Activated CD4-positive, alpha-beta T cell treated with anti-CD3 and anti-CD28 coated beads, Interleukin-2, amount 10 ng/mL, durations not matched to agents 24 days and 14 days (primary cell): Measurements from ENCODE around the gene RNF166. TPM values are rescaled to one million over a fixed set of nuclear protein-coding genes. Genes with fewer than 3 reads are reported as not detected.

Source experiments
- DNase-seq: peaks from one replicate; pipeline ENCODE4 v3.0.0; 2022
- H3K27ac Mint-ChIP-seq: one replicate; pipeline ENCODE4 v1.8.0; 2022; ENCODE audit warnings: mild to moderate bottlenecking, mixed read lengths
- H3K27me3 Mint-ChIP-seq: one replicate; pipeline ENCODE4 v1.8.0; 2022; ENCODE audit warnings: mixed read lengths
- H3K36me3 Mint-ChIP-seq: one replicate; pipeline ENCODE4 v1.8.0; 2022; ENCODE audit warnings: low read depth, mild to moderate bottlenecking, mixed read lengths
- H3K4me1 Mint-ChIP-seq: one replicate; pipeline ENCODE4 v1.8.0; 2021; ENCODE audit warnings: mixed read lengths
- H3K4me3 Mint-ChIP-seq: one replicate; pipeline ENCODE4 v1.8.0; 2022; ENCODE audit warnings: mild to moderate bottlenecking, moderate library complexity, mixed read lengths
- H3K9me3 Mint-ChIP-seq: one replicate; pipeline ENCODE4 v1.8.0; 2021; ENCODE audit warnings: mixed read lengths
- intact Hi-C: fragments of 100-400 bp; cut with micrococcal nuclease; formaldehyde crosslinking; loops from one replicate; pipeline ENCODE4 v1.15.1; 2023
- total RNA-seq: library from RNA; stranded (reverse); gene quantifications from 2 replicates; pipeline ENCODE4 v1.2.3, GENCODE V29; 2022

RNF166 gene
- total RNA-seq, 1 donor from 2014 or later: 47.3 TPM

DNA sequence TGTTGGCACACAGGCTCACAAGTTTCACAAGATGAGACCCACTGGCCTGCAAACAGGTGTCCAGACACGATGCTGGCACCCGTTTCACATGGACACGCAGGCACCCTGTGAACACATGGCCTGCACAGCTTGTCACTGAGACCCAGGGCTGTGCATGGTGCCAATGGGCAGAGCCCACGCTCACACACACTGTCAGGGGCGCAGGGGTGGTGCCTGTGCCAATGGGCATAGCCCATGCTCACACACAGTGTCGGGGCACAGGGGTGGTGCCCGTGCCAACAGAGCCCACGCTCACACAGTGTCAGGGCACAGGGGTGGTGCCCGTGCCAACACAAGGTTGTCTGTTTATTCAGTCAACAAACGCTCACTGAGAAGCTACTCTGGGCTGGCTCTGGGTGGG is 29.4 kb upstream of the RNF166 start:
- Mint-ChIP-seq H3K27me3 (no peaks in the 10 kb centered on the region), H3K4me3 (no peak overlapping the region), H3K4me1 (peaks cover 3% of the 10 kb centered on the region), H3K36me3 (peaks cover 25% of the 10 kb centered on the region), H3K9me3 (no peaks in the 10 kb centered on the region), H3K27ac (no peak overlapping the region)
- no peak for DNase-seq
- intact Hi-C loops: no loop called here

DNA sequence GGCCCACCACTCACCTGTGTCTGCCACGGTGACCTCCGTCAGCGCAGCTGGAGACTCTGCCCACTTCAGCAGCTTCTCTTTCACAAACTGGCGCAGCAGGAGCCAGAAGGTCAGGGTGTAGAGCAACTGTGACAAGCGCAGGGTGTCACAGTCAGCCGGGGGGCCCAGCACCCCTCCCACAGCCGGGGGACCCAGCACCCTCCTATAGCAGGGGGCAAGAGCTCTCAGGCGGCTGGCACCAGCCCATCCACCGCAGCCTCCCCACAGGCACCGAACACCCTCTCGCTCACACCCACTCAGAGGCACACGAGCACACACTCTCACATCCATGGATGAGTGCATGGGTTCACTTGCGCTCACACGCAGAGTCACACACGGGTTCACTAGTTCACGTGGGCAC is 28.9 kb upstream of the RNF166 start:
- Mint-ChIP-seq H3K4me3 (no peak overlapping the region), H3K27ac (no peak overlapping the region), H3K27me3 (no peaks in the 10 kb centered on the region), H3K4me1 (peaks cover 3% of the 10 kb centered on the region), H3K9me3 (no peaks in the 10 kb centered on the region), H3K36me3 (peaks cover 28% of the 10 kb centered on the region)
- DNase-seq: no peak
- intact Hi-C loops: no loop called here

DNA sequence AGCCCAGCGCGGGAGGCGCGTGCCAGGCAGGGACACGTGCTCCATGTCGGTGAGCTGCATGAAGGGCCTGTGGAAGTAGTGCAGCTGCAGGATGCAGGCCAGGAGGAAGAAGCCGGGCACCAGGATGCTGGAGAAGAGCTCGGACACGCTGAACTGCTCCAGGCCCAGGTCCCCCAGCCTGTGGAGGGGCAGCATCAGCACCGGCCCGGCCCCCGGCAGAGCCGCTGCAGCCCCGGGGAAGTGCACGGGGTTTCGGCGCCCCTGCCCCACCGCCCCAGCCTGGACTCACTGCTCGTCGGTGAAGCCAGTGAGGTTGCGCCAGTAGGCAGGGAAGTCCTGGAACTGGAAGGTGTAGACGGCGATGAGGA is 28.1 kb upstream of the RNF166 start:
- Mint-ChIP-seq H3K4me1 (peaks cover 3% of the 10 kb centered on the region), H3K27ac (no peak overlapping the region), H3K36me3 (peaks cover 32% of the 10 kb centered on the region), H3K9me3 (no peaks in the 10 kb centered on the region), H3K4me3 (no peak overlapping the region), H3K27me3 (no peaks in the 10 kb centered on the region)
- intact Hi-C loops: no loop called here
- no peak for DNase-seq

DNA sequence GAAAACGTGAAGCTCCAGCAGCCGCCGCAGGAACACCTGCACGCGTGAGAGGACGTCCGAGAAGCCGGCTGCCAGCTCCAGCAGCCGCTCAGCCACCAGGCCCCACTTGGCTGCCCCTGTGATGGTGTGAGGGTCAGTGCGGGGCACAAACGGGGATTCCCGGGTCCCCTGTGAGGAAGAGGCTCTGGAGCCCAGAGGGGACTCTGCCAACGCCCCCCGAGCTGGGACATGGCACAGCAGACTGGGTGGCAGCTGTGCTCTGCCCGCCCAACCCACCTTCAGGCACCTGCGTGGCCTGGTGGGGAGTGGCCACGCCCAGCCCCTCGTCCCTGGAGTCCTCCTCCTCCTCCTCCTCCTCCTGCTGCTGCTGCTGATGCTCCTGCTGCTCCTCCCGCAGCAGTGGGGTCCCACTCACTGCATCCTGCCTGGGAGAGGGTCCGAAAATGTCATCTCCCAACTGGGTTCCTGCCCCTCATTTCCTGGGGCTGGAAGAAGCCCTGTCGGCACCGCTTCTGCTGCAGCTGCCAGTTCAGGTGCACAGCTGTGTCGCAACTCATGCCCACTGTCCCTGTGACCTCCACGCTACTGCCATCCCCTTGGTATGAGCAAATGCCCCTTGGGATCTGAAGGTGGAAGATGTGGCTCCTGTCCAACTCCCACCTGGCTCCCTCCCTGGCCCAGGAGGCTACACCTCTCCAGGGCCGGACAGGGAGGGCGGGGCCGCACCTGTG is 27.6 kb upstream of the RNF166 start:
- intact Hi-C loops: no loop called here
- Mint-ChIP-seq H3K27me3 (no peaks in the 10 kb centered on the region), H3K9me3 (no peaks in the 10 kb centered on the region), H3K4me1 (peaks cover 3% of the 10 kb centered on the region), H3K36me3 (peaks cover 31% of the 10 kb centered on the region), H3K4me3 (no peak overlapping the region), H3K27ac (no peak overlapping the region)
- no peak for DNase-seq

DNA sequence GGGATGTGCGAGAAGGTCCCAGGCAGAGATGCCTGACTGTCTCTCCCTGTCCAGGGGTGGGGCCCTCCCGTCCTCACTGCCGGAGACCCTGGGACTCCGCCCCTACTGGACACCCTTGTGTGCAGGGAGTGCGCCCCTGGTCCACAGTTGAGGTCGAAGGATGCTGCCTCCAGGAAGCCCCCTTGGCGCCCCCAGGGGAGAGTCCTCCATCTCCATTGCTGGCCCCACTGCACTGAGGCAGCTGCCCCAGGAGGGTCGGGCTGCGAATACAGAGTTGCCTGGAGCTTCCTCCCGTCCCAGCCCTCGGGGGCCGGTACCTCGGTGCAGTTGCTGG is 26.7 kb upstream of the RNF166 start:
- Mint-ChIP-seq H3K36me3 (peaks cover 31% of the 10 kb centered on the region), H3K4me3 (no peak overlapping the region), H3K27me3 (no peaks in the 10 kb centered on the region), H3K4me1 (peaks cover 3% of the 10 kb centered on the region), H3K9me3 (no peaks in the 10 kb centered on the region), H3K27ac (no peak overlapping the region)
- no peak for DNase-seq
- intact Hi-C loops: no loop called here

DNA sequence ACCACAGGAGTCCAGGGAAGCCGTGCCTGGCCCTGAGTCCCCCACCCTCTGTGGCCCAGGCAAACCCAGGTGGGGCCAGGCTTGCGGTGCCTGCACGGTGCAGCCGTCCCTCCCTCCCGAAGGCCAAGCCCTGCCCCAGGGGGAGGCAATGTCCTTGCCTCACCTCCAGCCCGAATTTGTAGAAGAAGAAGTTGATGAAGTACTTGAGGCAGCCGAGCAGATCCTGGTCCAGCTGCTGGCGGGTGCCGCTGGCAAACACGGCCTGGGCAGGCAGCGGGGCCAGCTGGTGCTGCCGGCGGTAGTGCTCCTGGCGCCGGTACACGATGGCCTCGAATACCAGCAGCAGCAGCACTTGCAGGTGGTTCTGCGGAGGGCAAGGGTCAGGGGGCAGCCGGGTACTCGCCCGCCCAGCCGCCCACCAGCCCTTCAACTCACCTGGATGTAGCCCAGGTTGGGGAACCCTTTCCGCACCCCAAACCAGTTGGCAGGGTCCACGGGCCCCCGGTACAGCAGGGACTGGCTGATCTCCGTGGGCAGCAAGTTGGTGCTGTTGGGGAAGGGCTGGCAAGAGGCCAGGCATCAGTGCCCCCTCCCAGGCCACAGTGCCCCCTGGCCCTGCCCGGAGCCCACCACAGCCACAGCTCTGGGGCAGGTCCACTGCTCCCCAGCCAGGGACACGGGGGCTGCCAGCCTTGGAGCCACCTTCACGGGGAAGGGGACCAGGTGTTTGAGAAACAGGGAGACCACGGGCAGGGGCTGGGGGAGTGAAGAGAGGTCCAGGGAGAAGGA is 26.2 kb upstream of the RNF166 start:
- Mint-ChIP-seq H3K4me1 (peaks cover 3% of the 10 kb centered on the region), H3K36me3 (peaks cover 32% of the 10 kb centered on the region), H3K4me3 (no peak overlapping the region), H3K27ac (no peak overlapping the region), H3K9me3 (no peaks in the 10 kb centered on the region), H3K27me3 (no peaks in the 10 kb centered on the region)
- no peak for DNase-seq
- intact Hi-C loops: no loop called here

DNA sequence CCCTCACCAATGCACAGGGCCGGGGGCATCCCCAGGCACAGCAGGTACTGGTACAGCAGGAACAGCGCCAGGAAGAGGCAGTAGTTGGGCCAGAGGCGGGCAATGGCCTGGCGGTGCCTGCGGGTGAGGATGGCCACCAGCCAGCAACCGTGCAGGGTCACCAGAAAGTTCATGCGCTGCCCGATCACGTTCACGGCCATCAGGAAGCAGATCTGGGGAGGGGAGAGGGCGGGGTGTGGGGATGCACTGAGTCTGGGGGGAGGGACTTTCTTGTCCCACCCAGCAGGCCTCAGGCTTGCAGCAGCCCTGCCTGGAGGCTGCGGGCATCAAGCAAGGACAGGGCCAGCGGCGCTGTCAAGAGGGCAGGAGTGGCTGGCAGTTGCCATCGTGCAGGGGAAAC is 25.5 kb upstream of the RNF166 start:
- H3K9me3 Mint-ChIP-seq: no peaks in the 10 kb centered on the region
- H3K4me3 Mint-ChIP-seq: no peak overlapping the region
- no peak overlapping the region for H3K27ac Mint-ChIP-seq
- peaks cover 3% of the 10 kb centered on the region for H3K4me1 Mint-ChIP-seq
- intact Hi-C loops: no loop called here
- no peaks in the 10 kb centered on the region for H3K27me3 Mint-ChIP-seq
- H3K36me3 Mint-ChIP-seq: peaks cover 32% of the 10 kb centered on the region
- DNase-seq: no peak

DNA sequence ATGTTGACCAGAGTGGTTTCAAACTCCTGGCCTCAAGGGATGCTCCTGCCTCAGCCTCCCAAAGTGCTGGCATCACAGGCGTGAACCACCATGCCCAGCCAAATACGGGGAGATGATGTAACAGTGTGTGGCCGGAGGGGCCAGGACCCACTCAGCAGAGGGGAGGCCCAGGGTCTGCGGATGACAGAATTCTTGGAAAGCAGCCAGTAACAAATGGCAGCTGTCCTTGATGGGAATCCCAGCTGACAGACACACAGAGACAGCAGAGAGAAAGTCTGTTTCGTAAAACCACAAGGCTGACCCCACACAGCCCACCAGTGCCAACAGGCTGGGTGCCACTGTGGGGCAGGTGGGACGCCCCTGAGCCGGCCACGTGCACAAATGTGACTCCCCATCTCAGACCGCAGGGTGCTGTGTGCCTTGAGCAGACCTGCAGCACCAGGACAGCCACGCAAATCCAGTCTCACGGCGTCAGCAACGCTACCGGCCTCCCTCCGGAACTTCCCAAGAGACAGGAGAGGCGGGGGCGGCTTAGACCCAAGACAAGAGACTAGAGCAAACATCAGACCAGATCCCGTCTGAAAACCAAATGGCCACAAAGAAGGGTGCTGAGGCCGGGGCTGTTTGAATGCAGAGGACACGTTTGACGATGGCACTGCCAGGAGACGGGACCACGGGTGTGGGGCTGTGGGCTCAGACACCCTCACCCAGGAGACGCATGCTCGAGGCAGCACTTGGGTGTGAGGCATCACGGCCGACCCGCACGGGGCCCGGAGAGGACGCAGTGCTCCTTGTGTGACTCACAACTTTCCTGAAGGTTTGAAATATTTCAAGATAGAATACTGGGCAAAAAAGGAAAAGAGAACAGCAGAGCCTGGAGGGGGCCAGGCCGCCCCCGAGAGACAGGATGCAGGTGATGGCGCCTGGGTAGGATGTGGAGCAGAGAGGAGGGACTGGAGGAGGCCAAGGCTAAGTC is 24.7 kb upstream of the RNF166 start:
- intact Hi-C loops: no loop called here
- Mint-ChIP-seq H3K9me3 (no peaks in the 10 kb centered on the region), H3K4me1 (peaks cover 3% of the 10 kb centered on the region), H3K27ac (no peak overlapping the region), H3K4me3 (no peak overlapping the region), H3K27me3 (no peaks in the 10 kb centered on the region), H3K36me3 (peaks cover 36% of the 10 kb centered on the region)
- no peak for DNase-seq

DNA sequence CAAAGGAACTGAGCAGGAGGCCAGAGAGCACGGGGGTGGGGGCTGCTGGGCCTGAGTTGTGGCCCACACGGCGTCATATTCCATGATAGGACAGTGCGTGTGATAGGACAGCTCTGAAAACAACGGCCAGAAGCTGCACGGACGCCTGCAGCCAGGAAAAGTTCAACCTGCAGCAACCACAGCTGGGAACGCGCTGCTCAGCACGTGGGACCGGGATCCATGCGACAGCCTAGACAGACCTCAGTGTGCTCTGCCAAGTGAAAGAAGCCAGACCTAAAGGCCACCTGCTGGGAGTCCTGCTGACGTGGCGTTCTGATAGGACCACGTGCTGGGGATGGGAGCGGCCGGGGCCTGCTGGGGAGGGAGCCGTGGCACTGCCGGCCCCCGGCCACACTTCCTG is 21.7 kb upstream of the RNF166 start:
- peaks cover 42% of the 10 kb centered on the region for H3K36me3 Mint-ChIP-seq
- no peak overlapping the region for H3K4me3 Mint-ChIP-seq
- intact Hi-C loops: no loop called here
- H3K27ac Mint-ChIP-seq: no peak overlapping the region
- DNase-seq: no peak
- no peaks in the 10 kb centered on the region for H3K9me3 Mint-ChIP-seq
- peaks cover 3% of the 10 kb centered on the region for H3K4me1 Mint-ChIP-seq
- H3K27me3 Mint-ChIP-seq: no peaks in the 10 kb centered on the region

DNA sequence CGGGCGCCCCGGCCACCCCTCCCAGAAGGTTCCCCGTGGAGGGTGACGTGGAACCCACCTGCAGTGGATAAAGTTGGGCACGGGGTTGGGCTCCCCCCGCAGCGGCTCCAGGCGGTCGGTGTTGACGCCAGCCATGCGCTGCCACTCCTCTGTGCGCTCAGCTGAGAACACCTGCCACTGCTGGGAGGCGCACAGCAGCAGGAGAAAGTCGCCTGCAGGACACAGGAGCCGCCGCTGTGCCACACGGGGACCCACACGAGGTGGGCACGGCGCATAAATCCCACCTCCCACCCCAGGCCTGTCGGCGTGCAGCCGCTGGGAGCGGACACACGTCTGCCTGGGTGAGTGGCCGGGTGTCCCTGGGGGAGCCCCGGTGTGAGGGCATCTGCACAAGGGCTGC is 20.8 kb upstream of the RNF166 start:
- peaks cover 41% of the 10 kb centered on the region for H3K36me3 Mint-ChIP-seq
- no peak for DNase-seq
- intact Hi-C loops: no loop called here
- no peak overlapping the region for H3K4me3 Mint-ChIP-seq
- H3K27me3 Mint-ChIP-seq: no peaks in the 10 kb centered on the region
- H3K27ac Mint-ChIP-seq: no peak overlapping the region
- no peaks in the 10 kb centered on the region for H3K9me3 Mint-ChIP-seq
- peaks cover 3% of the 10 kb centered on the region for H3K4me1 Mint-ChIP-seq

DNA sequence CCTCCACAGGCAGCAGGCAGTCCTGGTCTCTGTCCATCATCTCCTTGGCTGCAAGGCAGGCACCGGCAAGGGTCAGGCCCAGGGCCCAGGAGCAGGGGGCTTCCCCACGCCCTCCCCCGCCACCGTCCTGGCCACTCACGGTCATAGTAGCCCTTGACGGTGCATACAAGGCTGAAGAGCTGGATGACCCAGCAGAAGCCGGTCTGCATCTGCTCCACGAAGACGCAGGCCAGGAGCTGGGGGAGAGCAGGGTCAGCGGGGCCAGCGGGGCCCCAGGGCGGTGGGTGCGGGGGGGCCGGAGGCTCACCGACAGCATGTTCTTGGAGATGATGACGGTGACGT is 20.2 kb upstream of the RNF166 start:
- Mint-ChIP-seq H3K36me3 (peaks cover 39% of the 10 kb centered on the region), H3K27ac (no peak overlapping the region), H3K4me3 (no peak overlapping the region), H3K9me3 (no peaks in the 10 kb centered on the region), H3K4me1 (peaks cover 2% of the 10 kb centered on the region), H3K27me3 (no peaks in the 10 kb centered on the region)
- DNase-seq: no peak
- intact Hi-C loops: no loop called here

DNA sequence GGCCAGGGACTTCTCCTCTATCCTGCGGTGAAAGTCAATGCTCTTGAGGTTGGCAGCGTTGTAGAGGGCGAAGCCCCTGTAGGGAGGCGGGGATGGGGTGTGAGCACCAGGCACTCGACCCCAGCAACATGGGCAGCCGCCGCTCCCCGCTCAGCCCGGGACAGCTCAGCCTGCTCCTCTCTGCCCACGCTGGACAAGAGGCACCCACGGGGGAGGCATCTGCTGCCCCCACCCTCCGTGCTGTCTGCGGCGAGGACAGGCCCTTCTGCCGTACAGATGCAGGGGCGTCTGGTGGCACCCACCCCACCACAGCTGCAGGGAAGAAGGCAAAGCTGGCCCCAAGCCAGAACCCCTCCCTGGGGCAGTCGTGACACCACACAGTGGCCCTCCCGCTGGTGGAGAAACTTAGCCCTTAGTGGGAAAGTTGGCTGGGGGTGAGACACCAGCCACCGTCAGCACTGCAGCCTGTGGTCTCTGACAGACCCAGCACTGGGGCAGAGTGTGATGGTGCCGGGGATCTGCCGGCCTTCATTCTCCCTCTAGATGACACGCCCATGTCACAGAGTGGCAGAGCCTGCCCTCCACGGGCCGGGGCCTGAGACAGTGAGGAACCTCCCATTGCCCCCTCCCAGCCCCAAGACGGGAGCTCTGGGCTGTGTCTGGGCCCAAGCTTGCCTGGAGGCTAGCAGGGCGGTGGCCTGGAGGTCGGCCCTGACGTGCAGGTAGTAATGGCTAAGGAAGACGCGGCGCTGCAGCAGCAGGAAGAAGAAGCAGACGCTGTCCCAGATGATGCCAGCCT is 19.6 kb upstream of the RNF166 start:
- Mint-ChIP-seq H3K36me3 (peaks cover 35% of the 10 kb centered on the region), H3K4me1 (no peaks in the 10 kb centered on the region), H3K27me3 (no peaks in the 10 kb centered on the region), H3K4me3 (no peak overlapping the region), H3K9me3 (no peaks in the 10 kb centered on the region), H3K27ac (no peak overlapping the region)
- intact Hi-C loops: no loop called here
- no peak for DNase-seq

DNA sequence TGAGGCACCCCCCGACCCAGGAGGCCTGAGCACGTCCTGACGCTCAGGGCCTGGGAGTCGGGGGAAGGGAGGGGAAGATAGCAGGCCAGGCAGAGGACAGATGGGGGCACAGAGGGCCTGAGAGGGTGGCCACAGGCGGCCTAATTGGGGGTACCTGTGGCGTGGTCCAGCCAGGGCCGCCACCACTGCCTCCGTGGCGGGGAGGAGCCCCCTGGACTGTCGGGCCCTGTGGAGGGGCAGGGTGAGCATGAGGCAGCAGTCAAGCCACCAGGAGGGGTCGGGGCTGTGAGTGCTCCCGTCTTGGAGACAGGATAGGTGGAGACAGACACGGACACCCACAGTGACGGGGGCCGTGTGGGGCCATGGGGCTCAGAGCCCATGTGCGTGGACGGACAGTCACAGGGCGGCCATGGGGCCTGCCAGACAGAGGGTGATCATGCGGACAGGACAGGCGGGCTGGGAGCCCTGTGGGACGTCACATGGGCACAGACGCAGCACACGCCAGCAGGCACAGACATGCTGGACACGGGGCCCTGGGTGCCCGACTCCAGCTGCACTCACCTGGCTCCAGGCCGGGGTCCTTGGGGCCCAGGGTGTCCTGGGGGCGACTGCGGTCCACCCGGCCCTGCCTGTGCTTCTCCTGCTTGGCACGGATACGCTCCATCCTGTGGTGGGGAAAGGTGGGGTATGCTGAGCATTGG is 18.8 kb upstream of the RNF166 start:
- no peaks in the 10 kb centered on the region for H3K4me1 Mint-ChIP-seq
- no peak for DNase-seq
- no peak overlapping the region for H3K4me3 Mint-ChIP-seq
- peaks cover 36% of the 10 kb centered on the region for H3K36me3 Mint-ChIP-seq
- no peaks in the 10 kb centered on the region for H3K9me3 Mint-ChIP-seq
- intact Hi-C loops: no loop called here
- no peak overlapping the region for H3K27ac Mint-ChIP-seq
- no peaks in the 10 kb centered on the region for H3K27me3 Mint-ChIP-seq
